ENCODE data around the gene NEMP1. TPM values are rescaled to one million over a fixed set of nuclear protein-coding genes. Genes with fewer than 3 reads are reported as not detected.

The NEMP1 gene
- total and polyA plus RNA-seq, 2 of the 8 experiments (the other 6 are each of a cell fraction or from before 2014, with no cell fraction given), result 30.1 to 43.2 TPM

- Histone ChIP-seq H4K20me1 (replicated peaks in 1 of 2; ENCODE audit: control insufficient read depth in 1 of 2, insufficient read depth in 2 of 2, low read length in 2 of 2) (no peaks in the 10 kb centered on the region), H3K9ac (replicated peaks in 1 of 4; ENCODE audit: extremely low read depth in 1 of 4, low read depth in 3 of 4, low read length in 3 of 4) (no peak overlapping the region), H3K27me3 (replicated peaks in 1 of 4; ENCODE audit: control insufficient read depth in 3 of 4, extremely low read depth in 1 of 4, insufficient read depth in 3 of 4, low read length in 3 of 4) (no peaks in the 10 kb centered on the region), H2BK12ac (ENCODE audit: low read depth, low read length) (no peak overlapping the region), H2BK15ac (ENCODE audit: low read length) (no peak overlapping the region), H3K4me1 (replicated peaks in 1 of 4; ENCODE audit: control insufficient read depth in 3 of 4, insufficient read depth in 4 of 4, low read length in 3 of 4) (peaks cover 0 to 8% (median 2%) of the 10 kb centered on the region in 4 experiments; a peak in 3 of 7 replicates), H3K56ac (replicated peaks; ENCODE audit: insufficient read length, low read depth, low read length) (no peak overlapping the region), H3K79me1 (ENCODE audit: low read depth, low read length) (no peaks in the 10 kb centered on the region), H2BK120ac (replicated peaks; ENCODE audit: low read depth, low read length) (no peak overlapping the region), H2AK5ac (ENCODE audit: low read depth, low read length) (no peak overlapping the region), H2BK20ac (ENCODE audit: low read length) (no peak overlapping the region), H3K9me3 (ENCODE audit: insufficient read depth in 2 of 2, low read depth in 1 of 2, low read length in 1 of 2) (no peaks in the 10 kb centered on the region), H3K4me2 (ENCODE audit: insufficient read depth in 1 of 2, low read depth in 2 of 2, low read length in 2 of 2) (no peak overlapping the region), H3K79me2 (ENCODE audit: control insufficient read depth in 1 of 2, insufficient read depth in 2 of 2, low read length in 2 of 2) (no peaks in the 10 kb centered on the region), H3K23me2 (ENCODE audit: low read depth, low read length) (no peaks in the 10 kb centered on the region; the same call in 1 of the 2 replicates), H4K8ac (ENCODE audit: extremely low read depth, insufficient read depth, low read length) (no peak overlapping the region), H3K4ac (replicated peaks; ENCODE audit: insufficient read length, low read depth, low read length) (no peak overlapping the region), H3K14ac (ENCODE audit: insufficient read length) (no peak overlapping the region), H2BK5ac (ENCODE audit: low read depth, low read length) (no peak overlapping the region; the same call in 1 of the 2 replicates), H4K5ac (ENCODE audit: insufficient read length, low read depth, low read length) (no peak overlapping the region), H3K27ac (ENCODE audit: low read depth, low read length) (no peak overlapping the region), H3K23ac (ENCODE audit: insufficient read length) (no peak overlapping the region), H4K91ac (replicated peaks; ENCODE audit: insufficient read length, low read length) (no peak overlapping the region), H3K18ac (ENCODE audit: extremely low read depth, low read length) (no peak overlapping the region), H2AFZ (ENCODE audit: low read length) (no peak overlapping the region), H3K36me3 (ENCODE audit: control insufficient read depth in 2 of 4, insufficient read depth in 4 of 4, low read length in 3 of 4) (peaks cover 0 to 9% (median 4%) of the 10 kb centered on the region in 4 experiments; a peak in 2 of 8 replicates), H3K4me3 (ENCODE audit: extremely low read depth in 1 of 4, insufficient read depth in 2 of 4, low read depth in 3 of 4, low read length in 4 of 4) (no peak overlapping the region)
- FAIRE-seq (no peak), DNase-seq (ENCODE audit: low read depth in 1 of 2, low spot score in 2 of 2) (no peak)
- WGBS, 2 experiments (ENCODE audit: extremely low coverage in 1 of 2, insufficient coverage in 1 of 2, insufficient read length in 1 of 2, insufficient replicate concordance in 2 of 2, low coverage in 1 of 2, low lambda C conversion rate in 2 of 2, missing lambda C conversion rate in 1 of 2), result 90% methylated on average over 12 of the region's 14 CpGs; no CpG with 5 or more reads in 1 of the 2 experiments
- POLR2A ChIA-PET (ENCODE audit: partially characterized antibody), result interaction anchor here (0.8 to 13.0 kb wide), 6 partner anchors 11 to 42 kb away, joined by 3 to 352 read pairs (median 4); partner anchors contain the start of genes LRP1 and NAB2
- TF ChIP-seq E2F6 (IDR thresholded peaks at IDR 0.05) (no peak), SIN3A (conservative IDR thresholded peaks at IDR 0.05 in 1 of 2, IDR thresholded peaks at IDR 0.05 in 1 of 2; ENCODE audit: low read depth in 1 of 2, low read length in 2 of 2) (no peak), RFX5 (IDR thresholded peaks at IDR 0.05; ENCODE audit: borderline replicate concordance, low read depth, low read length) (no peak), TCF12 (IDR thresholded peaks at IDR 0.05; ENCODE audit: low read depth, low read length) (no peak), USF2 (IDR thresholded peaks at IDR 0.05; ENCODE audit: low read length) (no peak), RAD21 (IDR thresholded peaks at IDR 0.05 in 1 of 2, conservative IDR thresholded peaks at IDR 0.05 in 1 of 2; ENCODE audit: low read depth in 2 of 2, low read length in 2 of 2) (no peak), KDM4A (IDR thresholded peaks at IDR 0.05; ENCODE audit: low read depth, low read length, severe bottlenecking) (no peak), TAF1 (IDR thresholded peaks at IDR 0.05; ENCODE audit: low read depth, low read length) (no peak), SIRT6 (IDR thresholded peaks at IDR 0.05; ENCODE audit: low read length) (no peak), RBBP5 (IDR thresholded peaks at IDR 0.05; ENCODE audit: borderline replicate concordance, low read depth, low read length) (no peak)
- CTCF ChIA-PET (ENCODE audit: partially characterized antibody), result interaction anchor here (1.2 to 15.7 kb wide), 6 partner anchors 12 to 77 kb away, joined by 4 to 325 read pairs (median 6); partner anchors contain the start of gene NAB2
Measured at GRCh38 chr12:57105011-57105753, 26.6 kb upstream of the NEMP1 start.
